Adrenal gland (tissue), 5 donors: ENCODE data around the gene NSD1.

ENCODE experiments used
- CTCF ChIP-seq, 6 experiments: fragments of 450-650 bp in 4 of 6; fragments of 200-600 bp in 2 of 6; sonication (generic) in 1 of 6; IDR thresholded peaks; 1 replicate in 5 of 6; 2 replicates in 1 of 6; pipeline versions ENCODE4 v1.5.1 to v1.8.0; 2016 to 2021; ENCODE audit warnings: antibody characterized with exemption in 6 of 6, mild to moderate bottlenecking in 2 of 6, moderate library complexity in 1 of 6
- POLR2A ChIP-seq, 2 donors: fragments of 450-650 bp; IDR thresholded peaks; one replicate each; pipeline ENCODE4 v1.6.1; 2017; ENCODE audit warnings: antibody characterized with exemption in 2 of 2, mild to moderate bottlenecking in 2 of 2, moderate library complexity in 1 of 2
- donor health status: DM: no; HTN: no; CAD: no.

DNA sequence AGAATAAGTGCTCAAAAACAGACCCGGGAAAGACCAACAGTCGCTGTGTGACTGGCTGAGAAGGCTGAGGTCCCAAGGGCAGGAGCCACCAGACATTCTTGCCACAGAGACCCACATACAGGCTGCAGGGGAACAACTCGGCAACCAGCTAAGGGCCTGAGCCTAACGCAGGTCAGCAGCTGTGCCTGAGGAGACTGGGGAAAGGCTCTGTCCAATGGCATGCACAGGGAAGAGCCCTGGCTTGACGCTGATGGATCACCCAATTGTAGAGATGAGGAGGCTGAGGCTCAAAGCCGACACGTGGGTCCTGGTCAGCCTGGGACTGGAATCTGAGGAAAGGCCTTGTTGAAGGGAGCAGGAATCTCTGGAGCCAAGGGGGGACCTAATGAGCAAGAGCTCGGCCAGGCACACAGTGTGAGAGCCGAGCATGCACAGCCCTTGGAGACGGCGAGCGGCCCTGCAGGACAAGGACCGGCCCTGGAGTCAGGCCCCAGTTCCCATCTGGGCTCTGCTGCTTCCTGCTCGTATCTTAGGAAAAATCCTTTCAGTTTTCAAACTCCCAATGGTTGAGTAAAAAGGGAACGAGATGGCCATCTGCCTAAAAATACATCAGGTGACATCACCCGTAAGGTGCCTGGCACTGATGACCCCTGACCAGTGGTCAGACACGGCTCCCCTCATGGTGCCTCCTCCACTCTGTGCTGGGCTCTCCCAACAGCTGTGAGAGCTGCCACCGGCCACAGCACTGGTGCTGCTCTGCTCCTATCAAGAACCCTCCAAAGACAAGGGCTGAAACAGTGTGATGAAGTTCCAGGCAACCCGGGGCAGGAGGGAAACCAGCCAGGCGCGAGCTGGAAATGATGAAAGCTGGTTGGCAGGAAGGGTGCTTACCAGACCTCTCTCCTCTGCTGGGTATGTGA lies 201.5 kb downstream of the NSD1 start:
- TF ChIP-seq CTCF (IDR thresholded peaks at IDR 0.05) (no peak), POLR2A (IDR thresholded peaks at IDR 0.05) (no peak)
